Ishikawa (cell line): ENCODE measurements around the gene VRK3.

Experiments used
- CEBPB ChIP-seq: IDR thresholded peaks from 2 replicates; pipeline ENCODE4 v1.6.1; 2012
- CREB1 ChIP-seq: IDR thresholded peaks from 2 replicates; pipeline ENCODE4 v1.6.1; 2012; ENCODE audit warnings: low read depth
- EGR1 ChIP-seq: IDR thresholded peaks from 2 replicates; pipeline ENCODE4 v1.6.1; 2012
- EP300 ChIP-seq: IDR thresholded peaks from 2 replicates; pipeline ENCODE4 v1.6.1; 2012; ENCODE audit warnings: borderline replicate concordance
- FOXM1 ChIP-seq: IDR thresholded peaks from 2 replicates; pipeline ENCODE4 v1.6.1; 2012; ENCODE audit warnings: low read depth, borderline replicate concordance
- NFIC ChIP-seq: IDR thresholded peaks from 2 replicates; pipeline ENCODE4 v1.6.1; 2012
- RAD21 ChIP-seq: IDR thresholded peaks from 2 replicates; pipeline ENCODE4 v1.6.1; 2012; ENCODE audit warnings: low read depth
- TAF1 ChIP-seq: IDR thresholded peaks from 2 replicates; pipeline ENCODE4 v1.6.1; 2012; ENCODE audit warnings: low read depth, mild to moderate bottlenecking
- TCF12 ChIP-seq: IDR thresholded peaks from 2 replicates; pipeline ENCODE4 v1.6.1; 2012; ENCODE audit warnings: low read depth
- TEAD4 ChIP-seq: IDR thresholded peaks from 2 replicates; pipeline ENCODE4 v1.6.1; 2012
- YY1 ChIP-seq: IDR thresholded peaks from 2 replicates; pipeline ENCODE4 v1.6.1; 2012; ENCODE audit warnings: low read depth
- ZBTB7A ChIP-seq: IDR thresholded peaks from 2 replicates; pipeline ENCODE4 v1.6.1; 2012; ENCODE audit warnings: low read depth
- TF ChIP-seq, protein P1 (sequence below): IDR thresholded peaks from 2 replicates; pipeline ENCODE4 v1.6.1; 2012
- TF ChIP-seq, protein P2 (sequence below): IDR thresholded peaks from 2 replicates; pipeline ENCODE4 v1.6.1; 2012
- TF ChIP-seq, protein P3 (sequence below): IDR thresholded peaks from 2 replicates; pipeline ENCODE4 v1.6.1; 2012; ENCODE audit warnings: low read depth, mild to moderate bottlenecking

VRK3 gene, protein sequence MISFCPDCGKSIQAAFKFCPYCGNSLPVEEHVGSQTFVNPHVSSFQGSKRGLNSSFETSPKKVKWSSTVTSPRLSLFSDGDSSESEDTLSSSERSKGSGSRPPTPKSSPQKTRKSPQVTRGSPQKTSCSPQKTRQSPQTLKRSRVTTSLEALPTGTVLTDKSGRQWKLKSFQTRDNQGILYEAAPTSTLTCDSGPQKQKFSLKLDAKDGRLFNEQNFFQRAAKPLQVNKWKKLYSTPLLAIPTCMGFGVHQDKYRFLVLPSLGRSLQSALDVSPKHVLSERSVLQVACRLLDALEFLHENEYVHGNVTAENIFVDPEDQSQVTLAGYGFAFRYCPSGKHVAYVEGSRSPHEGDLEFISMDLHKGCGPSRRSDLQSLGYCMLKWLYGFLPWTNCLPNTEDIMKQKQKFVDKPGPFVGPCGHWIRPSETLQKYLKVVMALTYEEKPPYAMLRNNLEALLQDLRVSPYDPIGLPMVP

DNA sequence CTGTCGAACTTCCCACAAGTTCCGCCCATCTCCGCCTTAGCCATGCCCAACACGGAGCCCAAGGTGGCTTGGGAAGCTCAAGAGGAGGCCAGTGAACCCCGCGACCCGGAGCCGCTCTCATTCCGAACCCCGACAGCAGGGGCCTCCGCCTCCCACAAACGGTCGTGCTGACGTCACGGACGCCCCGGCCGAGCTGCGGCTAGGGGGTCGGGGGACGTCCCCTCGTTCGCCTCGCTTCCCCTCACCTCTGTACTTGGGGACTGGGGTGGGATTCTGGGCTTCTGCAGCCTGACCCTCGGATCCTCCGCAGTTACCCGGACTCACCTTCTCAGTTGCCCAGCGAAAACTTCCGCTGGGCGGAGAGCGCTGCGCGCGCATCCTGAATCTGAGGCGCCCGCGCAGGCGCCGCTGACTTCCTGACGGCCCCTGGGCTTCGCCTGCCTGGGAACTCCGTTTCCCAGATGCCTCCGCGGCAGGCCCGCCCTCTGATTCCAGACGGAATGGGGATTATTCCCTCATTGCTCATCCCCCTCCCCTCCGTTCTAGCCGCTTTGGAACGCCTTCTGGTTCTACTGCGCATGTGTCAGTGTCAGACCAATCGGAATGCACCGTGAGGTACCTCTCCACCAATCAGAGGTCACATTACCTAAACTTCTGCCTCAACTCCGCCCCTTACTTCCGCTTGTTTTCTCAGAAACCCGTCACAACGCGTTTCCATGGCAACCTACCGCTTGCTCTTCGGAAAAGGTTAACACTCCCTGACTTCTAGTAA lies at the start of gene VRK3:
Gene VRK3, minus strand, starts transcription at position 351 of the 772 bp plus-strand sequence. CDS start 9,210 bp downstream, outside the sequence.
- no peak for TF ChIP-seq NFIC
- TF ChIP-seq, protein P1, sequence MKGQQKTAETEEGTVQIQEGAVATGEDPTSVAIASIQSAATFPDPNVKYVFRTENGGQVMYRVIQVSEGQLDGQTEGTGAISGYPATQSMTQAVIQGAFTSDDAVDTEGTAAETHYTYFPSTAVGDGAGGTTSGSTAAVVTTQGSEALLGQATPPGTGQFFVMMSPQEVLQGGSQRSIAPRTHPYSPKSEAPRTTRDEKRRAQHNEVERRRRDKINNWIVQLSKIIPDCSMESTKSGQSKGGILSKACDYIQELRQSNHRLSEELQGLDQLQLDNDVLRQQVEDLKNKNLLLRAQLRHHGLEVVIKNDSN: 0 out of 2 replicates have a peak, but pooled peaks have one; percentile 14
- TF ChIP-seq TEAD4: peak; percentile 20; the same call in 1 of the 2 replicates
- TF ChIP-seq FOXM1: no peak
- no peak; the same call in 1 of the 2 replicates for TF ChIP-seq TCF12
- TF ChIP-seq CREB1: peak; percentile 41; the same call in 1 of the 2 replicates
- TF ChIP-seq, protein P2, sequence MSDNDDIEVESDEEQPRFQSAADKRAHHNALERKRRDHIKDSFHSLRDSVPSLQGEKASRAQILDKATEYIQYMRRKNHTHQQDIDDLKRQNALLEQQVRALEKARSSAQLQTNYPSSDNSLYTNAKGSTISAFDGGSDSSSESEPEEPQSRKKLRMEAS: 0 out of 2 replicates have a peak, but pooled peaks have one; percentile 31
- TF ChIP-seq TAF1: peak; percentile 63
- TF ChIP-seq EP300: peak; percentile 8; the same call in 1 of the 2 replicates
- no peak for TF ChIP-seq RAD21
- no peak for TF ChIP-seq CEBPB
- no peak for TF ChIP-seq EGR1
- TF ChIP-seq ZBTB7A: 0 out of 2 replicates have a peak, but pooled peaks have one; percentile 30
- TF ChIP-seq, protein P3, sequence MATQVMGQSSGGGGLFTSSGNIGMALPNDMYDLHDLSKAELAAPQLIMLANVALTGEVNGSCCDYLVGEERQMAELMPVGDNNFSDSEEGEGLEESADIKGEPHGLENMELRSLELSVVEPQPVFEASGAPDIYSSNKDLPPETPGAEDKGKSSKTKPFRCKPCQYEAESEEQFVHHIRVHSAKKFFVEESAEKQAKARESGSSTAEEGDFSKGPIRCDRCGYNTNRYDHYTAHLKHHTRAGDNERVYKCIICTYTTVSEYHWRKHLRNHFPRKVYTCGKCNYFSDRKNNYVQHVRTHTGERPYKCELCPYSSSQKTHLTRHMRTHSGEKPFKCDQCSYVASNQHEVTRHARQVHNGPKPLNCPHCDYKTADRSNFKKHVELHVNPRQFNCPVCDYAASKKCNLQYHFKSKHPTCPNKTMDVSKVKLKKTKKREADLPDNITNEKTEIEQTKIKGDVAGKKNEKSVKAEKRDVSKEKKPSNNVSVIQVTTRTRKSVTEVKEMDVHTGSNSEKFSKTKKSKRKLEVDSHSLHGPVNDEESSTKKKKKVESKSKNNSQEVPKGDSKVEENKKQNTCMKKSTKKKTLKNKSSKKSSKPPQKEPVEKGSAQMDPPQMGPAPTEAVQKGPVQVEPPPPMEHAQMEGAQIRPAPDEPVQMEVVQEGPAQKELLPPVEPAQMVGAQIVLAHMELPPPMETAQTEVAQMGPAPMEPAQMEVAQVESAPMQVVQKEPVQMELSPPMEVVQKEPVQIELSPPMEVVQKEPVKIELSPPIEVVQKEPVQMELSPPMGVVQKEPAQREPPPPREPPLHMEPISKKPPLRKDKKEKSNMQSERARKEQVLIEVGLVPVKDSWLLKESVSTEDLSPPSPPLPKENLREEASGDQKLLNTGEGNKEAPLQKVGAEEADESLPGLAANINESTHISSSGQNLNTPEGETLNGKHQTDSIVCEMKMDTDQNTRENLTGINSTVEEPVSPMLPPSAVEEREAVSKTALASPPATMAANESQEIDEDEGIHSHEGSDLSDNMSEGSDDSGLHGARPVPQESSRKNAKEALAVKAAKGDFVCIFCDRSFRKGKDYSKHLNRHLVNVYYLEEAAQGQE: no peak
- TF ChIP-seq YY1: no peak

DNA sequence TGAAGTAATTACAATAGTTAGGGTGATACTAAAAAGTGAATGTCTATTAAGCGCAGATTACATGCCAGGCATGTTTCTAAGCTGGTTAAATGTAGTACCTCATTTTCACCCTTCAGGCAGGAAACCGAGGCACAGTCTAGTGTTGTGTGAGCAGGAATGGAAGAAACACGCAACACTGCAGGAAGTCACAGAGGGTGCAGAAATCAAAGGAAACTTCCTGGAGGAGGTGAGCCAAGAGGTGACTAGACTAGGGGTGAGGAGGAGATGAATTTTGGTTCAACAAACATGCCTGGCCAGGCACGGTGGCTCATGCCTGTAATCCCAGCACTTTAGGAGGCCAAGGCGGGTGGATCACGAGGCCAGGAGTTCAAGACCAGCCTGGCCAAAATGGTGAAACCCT lies 42.4 kb upstream of the VRK3 start:
- TF ChIP-seq NFIC (no peak), CEBPB (no peak), CREB1 (no peak), RAD21 (no peak), TAF1 (no peak), FOXM1 (no peak), TCF12 (no peak), EP300 (no peak), EGR1 (no peak), TEAD4 (no peak), ZBTB7A (no peak), YY1 (no peak)
- TF ChIP-seq, protein P1: no peak
- TF ChIP-seq, protein P3: no peak
- TF ChIP-seq, protein P2: no peak

DNA sequence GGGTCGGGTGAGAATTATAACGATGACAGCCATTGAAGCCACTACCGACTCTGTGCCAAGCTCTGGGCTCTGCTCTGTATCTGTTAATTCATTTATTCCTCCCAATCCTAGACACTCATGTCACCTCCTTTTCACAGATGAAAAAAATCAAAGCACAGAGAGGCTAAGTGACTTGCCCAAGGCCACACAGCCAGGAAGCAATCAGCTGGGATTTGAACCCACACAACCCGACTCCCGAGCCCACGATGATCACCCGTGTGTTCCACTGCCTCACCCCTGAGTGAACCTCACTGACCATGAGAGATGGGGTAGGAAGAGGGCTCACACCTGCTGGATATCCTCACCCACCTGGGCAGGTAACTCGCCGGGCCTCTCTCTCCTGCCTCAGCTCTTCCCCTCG lies 40.8 kb upstream of the VRK3 start:
- TF ChIP-seq ZBTB7A (no peak), EGR1 (no peak), TEAD4 (no peak), YY1 (no peak), RAD21 (no peak), FOXM1 (no peak), CREB1 (no peak), TCF12 (no peak), CEBPB (no peak), NFIC (no peak), TAF1 (no peak), EP300 (no peak)
- TF ChIP-seq, protein P2: no peak
- TF ChIP-seq, protein P3: no peak
- TF ChIP-seq, protein P1: no peak
